Neutrophil (primary cell): ENCODE results near the gene INPP5K.

Source experiments
- H3K27ac ChIP-seq: fragments of 200-600 bp; sonication (generic); 2 replicates; pipeline ENCODE4 v1.5.1; 2016; ENCODE audit warnings: mild to moderate bottlenecking, moderate library complexity
- H3K27me3 ChIP-seq: fragments of 200-600 bp; sonication (generic); 2 replicates; pipeline ENCODE4 v1.6.0; 2016; ENCODE audit warnings: mild to moderate bottlenecking
- H3K36me3 ChIP-seq: fragments of 200-600 bp; sonication (generic); 2 replicates; pipeline ENCODE4 v1.5.1; 2017
- H3K4me1 ChIP-seq, 2 experiments: fragments of 200-600 bp in 1 of 2; sonication (generic) in 1 of 2; 1 replicate in 1 of 2; 2 replicates in 1 of 2; pipeline versions ENCODE4 v1.5.1 to v1.6.1; 2013 to 2016; ENCODE audit warnings: low read depth in 1 of 2, low read length in 1 of 2, mild to moderate bottlenecking in 1 of 2, moderate library complexity in 1 of 2; ENCODE audit not compliant: control insufficient read depth in 1 of 2, insufficient read depth in 1 of 2
- H3K4me3 ChIP-seq, 2 experiments: fragments of 200-600 bp in 1 of 2; sonication (generic) in 1 of 2; 1 replicate in 1 of 2; 2 replicates in 1 of 2; pipeline ENCODE4 v1.5.1; 2013 to 2016; ENCODE audit warnings: low read depth in 1 of 2, low read length in 1 of 2, mild to moderate bottlenecking in 1 of 2, moderate library complexity in 1 of 2
- H3K9me3 ChIP-seq: fragments of 200-600 bp; sonication (generic); 2 replicates; pipeline ENCODE4 v1.5.1; 2016
- CTCF ChIP-seq: fragments of 200-600 bp; sonication (generic); IDR thresholded peaks from 2 replicates; pipeline ENCODE4 v1.5.1; 2016; ENCODE audit warnings: antibody characterized with exemption

INPP5K gene

GRCh38 chr17:1488826-1489270 is 27.6 kb downstream of the INPP5K start:
- Histone ChIP-seq H3K27ac (no peak overlapping the region), H3K9me3 (no peaks in the 10 kb centered on the region), H3K27me3 (peaks cover 94% of the 10 kb centered on the region), H3K4me3 (peak overlapping the region; percentile 63 to 73), H3K4me1 (peaks cover 49 to 71% of the 10 kb centered on the region in 2 experiments), H3K36me3 (peaks cover 2% of the 10 kb centered on the region)
- no peak for TF ChIP-seq CTCF

GRCh38 chr17:1487939-1488825 is 28.2 kb downstream of the INPP5K start:
- Histone ChIP-seq H3K9me3 (no peaks in the 10 kb centered on the region), H3K4me1 (peaks cover 45 to 66% of the 10 kb centered on the region in 2 experiments), H3K27me3 (peaks cover 94% of the 10 kb centered on the region), H3K27ac (peak overlapping the region; percentile 40), H3K36me3 (no peaks in the 10 kb centered on the region), H3K4me3 (peak overlapping the region; percentile 63 to 73)
- peak; percentile 31 for TF ChIP-seq CTCF

GRCh38 chr17:1486802-1487695 is 29.4 kb downstream of the INPP5K start:
- Histone ChIP-seq H3K27me3 (peaks cover 93% of the 10 kb centered on the region), H3K4me1 (peaks cover 36 to 55% of the 10 kb centered on the region in 2 experiments), H3K9me3 (no peaks in the 10 kb centered on the region), H3K27ac (peak overlapping the region; percentile 2), H3K4me3 (peak overlapping the region in 1 of 2 experiments; percentile 73), H3K36me3 (no peaks in the 10 kb centered on the region)
- TF ChIP-seq CTCF = no peak

GRCh38 chr17:1485423-1486376 is 30.7 kb downstream of the INPP5K start:
- Histone ChIP-seq H3K4me3 (peak overlapping the region; percentile 52 to 66), H3K4me1 (peaks cover 29 to 46% of the 10 kb centered on the region in 2 experiments), H3K36me3 (no peaks in the 10 kb centered on the region), H3K27me3 (peaks cover 98% of the 10 kb centered on the region), H3K9me3 (no peaks in the 10 kb centered on the region), H3K27ac (no peak overlapping the region)
- no peak for TF ChIP-seq CTCF
